ENCODE results near the gene TNFRSF8. TPM values are rescaled to one million over a fixed set of nuclear protein-coding genes. Genes with fewer than 3 reads are reported as not detected.
A peak's percentile ranks its signal among the peaks of the same experiment; 100 is the strongest.

Gene TNFRSF8
- total and polyA plus RNA-seq, 9 of the 15 experiments (the other 6 are each of a cell fraction or from before 2014, with no cell fraction given): 3.5 to 38.4 (median 17.1) TPM

DNA sequence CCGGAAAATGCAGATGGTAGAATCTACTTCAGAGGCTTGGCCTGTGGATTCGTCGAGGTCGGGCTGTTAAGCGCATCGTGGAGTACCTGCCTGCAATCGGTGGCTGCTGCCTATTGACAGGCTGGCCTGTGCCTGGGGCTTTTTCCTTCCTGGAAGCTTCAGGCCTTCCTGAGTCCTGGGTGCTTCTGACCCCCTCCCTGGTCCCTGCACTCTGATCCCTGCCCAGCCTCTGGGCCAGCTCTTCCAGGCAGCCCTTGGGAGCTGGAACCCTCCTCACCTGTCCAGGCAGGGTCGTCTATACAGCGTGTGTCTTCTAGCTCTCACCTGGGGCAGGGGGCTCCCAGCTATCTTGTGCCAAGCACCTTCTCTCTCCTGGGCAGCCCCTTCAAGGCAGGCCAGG lies 63.7 kb downstream of the TNFRSF8 start:
- no peak for ATAC-seq
- Histone ChIP-seq H3K36me3 (ENCODE audit: control insufficient read depth, insufficient read depth, low read length) (peaks cover 36% of the 10 kb centered on the region; the same call in 2 of the 3 replicates), H3K79me2 (ENCODE audit: control insufficient read depth, insufficient read depth, low read length) (no peaks in the 10 kb centered on the region), H3K9me1 (ENCODE audit: control insufficient read depth, insufficient read depth, low read length) (no peaks in the 10 kb centered on the region), H3K4me3 (no peak overlapping the region), H3K4me1 (replicated peaks in 1 of 2; ENCODE audit: control insufficient read depth in 2 of 2, insufficient read depth in 2 of 2, low read length in 2 of 2) (peaks cover 7 to 15% of the 10 kb centered on the region in 2 experiments; a peak in 4 of 5 replicates), H3K4me2 (ENCODE audit: insufficient read depth, low read length) (no peak overlapping the region), H2AFZ (ENCODE audit: low read depth, low read length) (no peak overlapping the region), H3K9ac (ENCODE audit: insufficient read depth in 1 of 2, low read depth in 2 of 2, low read length in 2 of 2) (peak overlapping the region in 1 of 2 experiments; percentile 54; a peak in 1 of 4 replicates), H3K9me3 (replicated peaks; ENCODE audit: control insufficient read depth, insufficient read depth, low read depth, low read length) (no peaks in the 10 kb centered on the region), H4K20me1 (replicated peaks; ENCODE audit: control insufficient read depth, insufficient read depth, low read length) (no peaks in the 10 kb centered on the region), H3K27me3 (ENCODE audit: control insufficient read depth in 2 of 2, insufficient read depth in 2 of 2, low read length in 2 of 2) (no peaks in the 10 kb centered on the region), H3K27ac (ENCODE audit: extremely low read depth, low read depth, low read length) (no peak overlapping the region)
- DNase-seq (ENCODE audit: extremely low read depth in 1 of 4, low spot score in 3 of 4): no peak
- POLR2A ChIA-PET: interaction anchor here (1.0 to 1.5 kb wide), 4 partner anchors 11 to 76 kb away, joined by 3 to 5 read pairs (median 4); no protein-coding TSS in a partner anchor
- no TSS peak for BruUV-seq (replicated peaks)
- in situ Hi-C loops (cut with MboI) (loop anchor here (5.0 to 10.0 kb wide), 2 partner anchors 86 to 528 kb away; no protein-coding TSS in a partner anchor), intact Hi-C loops (cut with micrococcal nuclease) (loop anchor here (5.0 to 10.0 kb wide), 2 partner anchors 531 to 648 kb away; partner anchors contain the start of gene PRAMEF12)
- CTCF ChIA-PET (ENCODE audit: low intra/inter-chr PET ratio): interaction anchor here (3.1 to 7.5 kb wide), 2 partner anchors 72 to 82 kb away, joined by 20 to 195 read pairs; no protein-coding TSS in a partner anchor
- FAIRE-seq: no peak
- WGBS (ENCODE audit: insufficient coverage, low coverage, missing lambda C conversion rate): 81% methylated on average over 9 of the region's 9 CpGs
- TF ChIP-seq STAT5A (IDR thresholded peaks at IDR 0.05; ENCODE audit: borderline replicate concordance, low read length) (no peak), PHTF2 (CRISPR knock-in tag; IDR thresholded peaks at IDR 0.05) (no peak), POU5F1 (IDR thresholded peaks at IDR 0.05; ENCODE audit: borderline replicate concordance, low read depth, low read length, partially characterized antibody) (no peak), ZNF212 (CRISPR knock-in tag; IDR thresholded peaks at IDR 0.05) (no peak), ZNF217 (CRISPR knock-in tag; IDR thresholded peaks at IDR 0.05) (no peak), PPARD (CRISPR knock-in tag; IDR thresholded peaks at IDR 0.05) (no peak), HEY1 (CRISPR knock-in tag; IDR thresholded peaks at IDR 0.05; ENCODE audit: borderline replicate concordance) (no peak), NFE2L1 (tag; IDR thresholded peaks at IDR 0.05; ENCODE audit: borderline replicate concordance, low read depth) (no peak), NFIX (CRISPR knock-in tag; IDR thresholded peaks at IDR 0.05; ENCODE audit: low read depth) (no peak), FOXP1 (CRISPR knock-in tag; IDR thresholded peaks at IDR 0.05) (no peak), PCBP2 (IDR thresholded peaks at IDR 0.05; ENCODE audit: low read depth, low read length, poor library complexity, severe bottlenecking) (no peak), C11orf30 (IDR thresholded peaks at IDR 0.05; ENCODE audit: low read depth) (no peak), ZNF766 (CRISPR knock-in tag; conservative IDR thresholded peaks at IDR 0.05) (no peak), TEAD4 (IDR thresholded peaks at IDR 0.05; ENCODE audit: low read length) (no peak), TEAD4 (CRISPR knock-in tag; IDR thresholded peaks at IDR 0.05; ENCODE audit: borderline replicate concordance) (no peak)
- TF ChIP-seq, protein P1, sequence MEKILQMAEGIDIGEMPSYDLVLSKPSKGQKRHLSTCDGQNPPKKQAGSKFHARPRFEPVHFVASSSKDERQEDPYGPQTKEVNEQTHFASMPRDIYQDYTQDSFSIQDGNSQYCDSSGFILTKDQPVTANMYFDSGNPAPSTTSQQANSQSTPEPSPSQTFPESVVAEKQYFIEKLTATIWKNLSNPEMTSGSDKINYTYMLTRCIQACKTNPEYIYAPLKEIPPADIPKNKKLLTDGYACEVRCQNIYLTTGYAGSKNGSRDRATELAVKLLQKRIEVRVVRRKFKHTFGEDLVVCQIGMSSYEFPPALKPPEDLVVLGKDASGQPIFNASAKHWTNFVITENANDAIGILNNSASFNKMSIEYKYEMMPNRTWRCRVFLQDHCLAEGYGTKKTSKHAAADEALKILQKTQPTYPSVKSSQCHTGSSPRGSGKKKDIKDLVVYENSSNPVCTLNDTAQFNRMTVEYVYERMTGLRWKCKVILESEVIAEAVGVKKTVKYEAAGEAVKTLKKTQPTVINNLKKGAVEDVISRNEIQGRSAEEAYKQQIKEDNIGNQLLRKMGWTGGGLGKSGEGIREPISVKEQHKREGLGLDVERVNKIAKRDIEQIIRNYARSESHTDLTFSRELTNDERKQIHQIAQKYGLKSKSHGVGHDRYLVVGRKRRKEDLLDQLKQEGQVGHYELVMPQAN (IDR thresholded peaks at IDR 0.05; ENCODE audit: borderline replicate concordance): no peak
- TF ChIP-seq, protein P2, sequence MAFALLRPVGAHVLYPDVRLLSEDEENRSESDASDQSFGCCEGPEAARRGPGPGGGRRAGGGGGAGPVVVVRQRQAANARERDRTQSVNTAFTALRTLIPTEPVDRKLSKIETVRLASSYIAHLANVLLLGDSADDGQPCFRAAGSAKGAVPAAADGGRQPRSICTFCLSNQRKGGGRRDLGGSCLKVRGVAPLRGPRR (CRISPR knock-in tag; IDR thresholded peaks at IDR 0.05): no peak
- TF ChIP-seq, protein P3, sequence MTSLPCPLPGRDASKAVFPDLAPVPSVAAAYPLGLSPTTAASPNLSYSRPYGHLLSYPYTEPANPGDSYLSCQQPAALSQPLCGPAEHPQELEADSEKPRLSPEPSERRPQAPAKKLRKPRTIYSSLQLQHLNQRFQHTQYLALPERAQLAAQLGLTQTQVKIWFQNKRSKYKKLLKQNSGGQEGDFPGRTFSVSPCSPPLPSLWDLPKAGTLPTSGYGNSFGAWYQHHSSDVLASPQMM (CRISPR knock-in tag; IDR thresholded peaks at IDR 0.05): no peak
- TF ChIP-seq, protein P4, sequence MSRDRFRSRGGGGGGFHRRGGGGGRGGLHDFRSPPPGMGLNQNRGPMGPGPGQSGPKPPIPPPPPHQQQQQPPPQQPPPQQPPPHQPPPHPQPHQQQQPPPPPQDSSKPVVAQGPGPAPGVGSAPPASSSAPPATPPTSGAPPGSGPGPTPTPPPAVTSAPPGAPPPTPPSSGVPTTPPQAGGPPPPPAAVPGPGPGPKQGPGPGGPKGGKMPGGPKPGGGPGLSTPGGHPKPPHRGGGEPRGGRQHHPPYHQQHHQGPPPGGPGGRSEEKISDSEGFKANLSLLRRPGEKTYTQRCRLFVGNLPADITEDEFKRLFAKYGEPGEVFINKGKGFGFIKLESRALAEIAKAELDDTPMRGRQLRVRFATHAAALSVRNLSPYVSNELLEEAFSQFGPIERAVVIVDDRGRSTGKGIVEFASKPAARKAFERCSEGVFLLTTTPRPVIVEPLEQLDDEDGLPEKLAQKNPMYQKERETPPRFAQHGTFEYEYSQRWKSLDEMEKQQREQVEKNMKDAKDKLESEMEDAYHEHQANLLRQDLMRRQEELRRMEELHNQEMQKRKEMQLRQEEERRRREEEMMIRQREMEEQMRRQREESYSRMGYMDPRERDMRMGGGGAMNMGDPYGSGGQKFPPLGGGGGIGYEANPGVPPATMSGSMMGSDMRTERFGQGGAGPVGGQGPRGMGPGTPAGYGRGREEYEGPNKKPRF (IDR thresholded peaks at IDR 0.05; ENCODE audit: low read depth, low read length): no peak
